OCI-LY3 (cell line): ENCODE results near the gene KLHL25.

Experiments used
- H2AFZ ChIP-seq: fragments of 200-600, 300-600 bp; shearing (Covaris generic); 2 replicates; pipeline ENCODE4 v1.6.0; 2014; ENCODE audit warnings: antibody characterized with exemption, low read depth, low read length
- H3K27ac ChIP-seq: fragments of 200-600, 300-600 bp; sonication (generic); 2 replicates; pipeline ENCODE4 v1.5.1; 2014; ENCODE audit warnings: mild to moderate bottlenecking, low read length, moderate library complexity, mixed read lengths
- H3K27me3 ChIP-seq: fragments of 200-600, 300-600 bp; sonication (generic); 2 replicates; pipeline ENCODE4 v1.6.1; 2014; ENCODE audit warnings: low read depth, low read length, mixed read lengths
- H3K36me3 ChIP-seq: fragments of 200-600, 300-600 bp; sonication (generic); replicated peaks from 2 replicates; pipeline ENCODE3; 2014; ENCODE audit warnings: low read depth, low read length, mixed read lengths
- H3K4me1 ChIP-seq: fragments of 300-600, 200-600 bp; sonication (generic); 2 replicates; pipeline ENCODE4 v1.6.1; 2014; ENCODE audit warnings: low read length, mixed read lengths
- H3K4me2 ChIP-seq: fragments of 200-600, 300-600 bp; sonication (generic); 2 replicates; pipeline ENCODE4 v1.6.1; 2014; ENCODE audit warnings: low read length, mixed read lengths
- H3K4me3 ChIP-seq: fragments of 300-600, 200-600 bp; sonication (generic); 2 replicates; pipeline ENCODE4 v1.5.1; 2014; ENCODE audit warnings: antibody characterized with exemption, mild to moderate bottlenecking, low read length, moderate library complexity
- H3K79me2 ChIP-seq: fragments of 300-600, 200-600 bp; shearing (Covaris generic); 2 replicates; pipeline ENCODE4 v1.6.1; 2014; ENCODE audit warnings: mild to moderate bottlenecking, low read length, mixed read lengths
- H3K9ac ChIP-seq: fragments of 300-600, 200-600 bp; shearing (Covaris generic); 2 replicates; pipeline ENCODE4 v1.6.0; 2014; ENCODE audit warnings: mild to moderate bottlenecking, low read length, moderate library complexity
- H3K9me3 ChIP-seq: fragments of 200-600, 300-600 bp; shearing (Covaris generic); 2 replicates; pipeline ENCODE4 v1.6.1; 2014; ENCODE audit warnings: low read length, mixed read lengths; ENCODE audit not compliant: insufficient read depth
- H4K20me1 ChIP-seq: fragments of 200-600, 300-600 bp; sonication (generic); 2 replicates; pipeline ENCODE4 v1.6.1; 2016; ENCODE audit warnings: low read length, mixed read lengths; ENCODE audit not compliant: insufficient read depth
- CTCF ChIP-seq: fragments of 200-600, 300-600 bp; sonication (generic); IDR thresholded peaks from 2 replicates; pipeline ENCODE4 v1.5.1; 2014; ENCODE audit warnings: antibody characterized with exemption, low read length, low read depth
- EZH2phosphoT487 ChIP-seq: fragments of 200-600 bp; shearing (Covaris generic); IDR thresholded peaks from 2 replicates; pipeline ENCODE4 v1.6.1; 2018; ENCODE audit warnings: antibody characterized with exemption, mixed run types, low read depth

KLHL25 gene

GRCh38 chr15:85745023-85745422, 49.7 kb downstream of the KLHL25 start:
- H3K27me3 ChIP-seq: no peaks in the 10 kb centered on the region
- no peak overlapping the region for H3K4me2 ChIP-seq
- H3K9ac ChIP-seq: no peak overlapping the region
- H2AFZ ChIP-seq: no peak overlapping the region
- TF ChIP-seq CTCF (no peak), EZH2phosphoT487 (no peak)
- no peak overlapping the region for H3K4me3 ChIP-seq
- no peak overlapping the region for H3K27ac ChIP-seq
- no peaks in the 10 kb centered on the region for H3K4me1 ChIP-seq
- no peaks in the 10 kb centered on the region for H3K9me3 ChIP-seq
- peaks cover 13% of the 10 kb centered on the region; the same call in 1 of the 2 replicates for H4K20me1 ChIP-seq
- no peaks in the 10 kb centered on the region for H3K79me2 ChIP-seq
- H3K36me3 ChIP-seq: peaks cover 77% of the 10 kb centered on the region

DNA sequence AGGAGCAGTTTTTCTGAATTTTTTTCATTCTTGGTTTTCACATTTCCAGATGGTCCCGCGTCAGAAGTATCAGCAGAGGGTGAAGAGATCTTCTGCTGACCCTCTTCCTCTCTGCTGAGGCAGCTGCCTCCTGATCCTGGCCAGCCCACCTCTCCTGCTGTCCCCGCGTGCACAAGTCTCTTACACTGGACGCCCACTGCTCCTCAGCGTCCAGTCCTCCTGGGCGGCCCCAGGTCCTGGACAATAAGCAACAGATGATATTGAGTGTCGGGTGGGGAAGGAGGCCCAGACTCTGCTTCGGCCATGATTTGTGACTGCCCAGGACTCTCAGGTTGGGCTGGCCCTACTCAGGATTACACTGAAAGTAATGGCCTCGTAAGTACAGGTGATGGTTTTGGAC, 50.1 kb downstream of the KLHL25 start:
- Histone ChIP-seq H3K4me2 (no peak overlapping the region), H2AFZ (no peak overlapping the region), H3K27me3 (no peaks in the 10 kb centered on the region), H3K79me2 (no peaks in the 10 kb centered on the region), H4K20me1 (peaks cover 13% of the 10 kb centered on the region; the same call in 1 of the 2 replicates), H3K9ac (no peak overlapping the region), H3K4me3 (no peak overlapping the region), H3K9me3 (no peaks in the 10 kb centered on the region), H3K36me3 (peaks cover 82% of the 10 kb centered on the region), H3K27ac (no peak overlapping the region), H3K4me1 (no peaks in the 10 kb centered on the region)
- TF ChIP-seq CTCF: no peak
- TF ChIP-seq EZH2phosphoT487: no peak

GRCh38 chr15:85743392-85744055, 51.2 kb downstream of the KLHL25 start:
- TF ChIP-seq CTCF: no peak
- TF ChIP-seq EZH2phosphoT487: no peak
- no peaks in the 10 kb centered on the region for H3K4me1 ChIP-seq
- no peaks in the 10 kb centered on the region for H3K9me3 ChIP-seq
- no peak overlapping the region for H3K27ac ChIP-seq
- H3K9ac ChIP-seq: no peak overlapping the region
- no peaks in the 10 kb centered on the region for H3K27me3 ChIP-seq
- peaks cover 79% of the 10 kb centered on the region for H3K36me3 ChIP-seq
- peaks cover 13% of the 10 kb centered on the region; the same call in 1 of the 2 replicates for H4K20me1 ChIP-seq
- no peak overlapping the region for H3K4me2 ChIP-seq
- H3K79me2 ChIP-seq: no peaks in the 10 kb centered on the region
- H3K4me3 ChIP-seq: no peak overlapping the region
- H2AFZ ChIP-seq: no peak overlapping the region

GRCh38 chr15:85742186-85742821, 52.4 kb downstream of the KLHL25 start:
- H3K9ac ChIP-seq: no peak overlapping the region
- no peaks in the 10 kb centered on the region for H3K79me2 ChIP-seq
- H3K27me3 ChIP-seq: no peaks in the 10 kb centered on the region
- TF ChIP-seq EZH2phosphoT487 (no peak), CTCF (no peak)
- peaks cover 69% of the 10 kb centered on the region for H3K36me3 ChIP-seq
- H4K20me1 ChIP-seq: peaks cover 13% of the 10 kb centered on the region; the same call in 1 of the 2 replicates
- H3K4me2 ChIP-seq: no peak overlapping the region
- no peak overlapping the region for H3K4me3 ChIP-seq
- H2AFZ ChIP-seq: no peak overlapping the region
- no peaks in the 10 kb centered on the region for H3K9me3 ChIP-seq
- no peaks in the 10 kb centered on the region for H3K4me1 ChIP-seq
- no peak overlapping the region for H3K27ac ChIP-seq
